Transverse colon (tissue), 4 donors: Measurements from ENCODE around the gene C1QL1. TPM values are rescaled to one million over a fixed set of nuclear protein-coding genes. Genes with fewer than 3 reads are reported as not detected.

ENCODE experiments used
- DNase-seq: peaks from one replicate; pipeline ENCODE4 v3.0.0-alpha.2; 2019
- H3K27ac ChIP-seq, 4 donors: fragments of 200-600 bp; sonication (generic); 2 replicates each; pipeline ENCODE4 v1.5.1; 2016 to 2018; ENCODE audit warnings: inconsistent platforms in 4 of 4
- H3K27me3 ChIP-seq: fragments of 200-600 bp; sonication (generic); 2 replicates; pipeline ENCODE4 v1.5.1; 2017; ENCODE audit warnings: inconsistent platforms
- H3K36me3 ChIP-seq, 4 donors: fragments of 200-600 bp; sonication (generic); 2 replicates each; pipeline ENCODE4 v1.5.1; 2017 to 2019; ENCODE audit warnings: inconsistent platforms in 4 of 4
- H3K4me1 ChIP-seq, 4 donors: fragments of 200-600 bp; sonication (generic); 2 replicates each; pipeline ENCODE4 v1.5.1; 2017 to 2020; ENCODE audit warnings: inconsistent platforms in 4 of 4
- H3K4me3 ChIP-seq, 4 donors: fragments of 200-600 bp; sonication (generic); 1 replicate in 1 of 4; 2 replicates in 3 of 4; pipeline versions ENCODE4 v1.5.1 to v1.6.1; 2017 to 2019; ENCODE audit warnings: inconsistent platforms in 4 of 4
- H3K9me3 ChIP-seq, 2 donors: fragments of 200-600 bp; sonication (generic); 2 replicates each; pipeline ENCODE4 v1.5.1; 2017 to 2019; ENCODE audit warnings: inconsistent platforms in 2 of 2
- CTCF ChIP-seq, 5 experiments: fragments of 200-600 bp in 3 of 5; fragments of 450-650 bp in 2 of 5; sonication (generic) in 3 of 5; IDR thresholded peaks; 1 replicate in 2 of 5; 2 replicates in 3 of 5; pipeline ENCODE4 v1.5.1; 2016 to 2017; ENCODE audit warnings: antibody characterized with exemption in 5 of 5, inconsistent platforms in 3 of 5, mild to moderate bottlenecking in 2 of 5, moderate library complexity in 1 of 5
- EP300 ChIP-seq: sonication (generic); formaldehyde crosslinking; IDR thresholded peaks from one replicate; pipeline ENCODE4 v1.6.1; 2017; ENCODE audit warnings: antibody characterized with exemption, low read depth
- POLR2A ChIP-seq: fragments of 450-650 bp; IDR thresholded peaks from one replicate; pipeline ENCODE4 v1.6.1; 2016; ENCODE audit warnings: antibody characterized with exemption, mild to moderate bottlenecking, moderate library complexity
- POLR2AphosphoS5 ChIP-seq, 3 donors: sonication (generic); formaldehyde crosslinking; IDR thresholded peaks; one replicate each; pipeline ENCODE4 v1.6.1; 2016; ENCODE audit warnings: antibody characterized with exemption in 3 of 3
- WGBS, 2 donors: methylation state at CpG; one replicate each; pipeline ENCODE4 v1.1.5; 2018; ENCODE audit warnings: low coverage in 1 of 2; 5-methylcytosine and 5-hydroxymethylcytosine counted together
- in situ Hi-C, 4 donors: fragments of 200-750 bp; cut with MboI; loops; one replicate each; pipeline versions ENCODE4 v1.15.0 to v1.15.1; 2017; ENCODE audit warnings: low sequenced_read_pairs in 3 of 4, low pct_ligation_motif_present in 1 of 4, low pct_unique_long_range_greater_than_20kb in 1 of 4
- intact Hi-C: fragments of 100-400 bp; cut with DNase I; formaldehyde crosslinking; loops from one replicate; pipeline ENCODE4 v1.15.1; 2023; ENCODE audit warnings: low total_unique reads
- total RNA-seq, 4 donors: library from RNA; depleted of rRNA; stranded (reverse); fragments of >200 nt; gene quantifications; one replicate each; pipeline ENCODE4 v1.1.0, GENCODE V29; 2016

C1QL1 gene
- total RNA-seq, 4 donors from 2014 or later: 0.55 to 6.8 (median 1.1) TPM; not detected in 1

GRCh38 chr17:44976206-44976605 is 8.1 kb upstream of the C1QL1 start:
- Histone ChIP-seq H3K27ac (peak overlapping the region in 1 of 4 donors; percentile 87), H3K4me1 (peaks cover 18 to 40% (median 20%) of the 10 kb centered on the region in 4 donors), H3K27me3 (peaks cover 51% of the 10 kb centered on the region), H3K4me3 (no peak overlapping the region), H3K9me3 (no peaks in the 10 kb centered on the region), H3K36me3 (no peaks in the 10 kb centered on the region)
- intact Hi-C loops: no loop called here
- in situ Hi-C loops: no loop called here
- TF ChIP-seq EP300 (no peak), CTCF (IDR thresholded peaks at IDR 0.05) (no peak), POLR2A (no peak), POLR2AphosphoS5 (IDR thresholded peaks at IDR 0.05) (no peak)
- no peak for DNase-seq
- 40% methylated on average over 10 of the region's 13 CpGs; no CpG with 5 or more reads in 1 of the 2 donors for WGBS, 2 donors

- H3K9me3 ChIP-seq: no peaks in the 10 kb centered on the region
- H3K36me3 ChIP-seq: no peaks in the 10 kb centered on the region
- intact Hi-C loops: no loop called here
- H3K4me3 ChIP-seq: no peak overlapping the region
- peaks cover 13 to 35% (median 21%) of the 10 kb centered on the region in 4 donors for H3K4me1 ChIP-seq
- in situ Hi-C loops: no loop called here
- peaks cover 70% of the 10 kb centered on the region for H3K27me3 ChIP-seq
- WGBS, 2 donors: 89% methylated on average over 6 of the region's 6 CpGs; no CpG with 5 or more reads in 1 of the 2 donors
- no peak for DNase-seq
- TF ChIP-seq EP300 (no peak), POLR2AphosphoS5 (IDR thresholded peaks at IDR 0.05) (no peak), CTCF (IDR thresholded peaks at IDR 0.05) (no peak), POLR2A (no peak)
- no peak overlapping the region for H3K27ac ChIP-seq
These were observed 4.8 kb upstream of the C1QL1 start for GRCh38 chr17:44972953-44973352.

DNA sequence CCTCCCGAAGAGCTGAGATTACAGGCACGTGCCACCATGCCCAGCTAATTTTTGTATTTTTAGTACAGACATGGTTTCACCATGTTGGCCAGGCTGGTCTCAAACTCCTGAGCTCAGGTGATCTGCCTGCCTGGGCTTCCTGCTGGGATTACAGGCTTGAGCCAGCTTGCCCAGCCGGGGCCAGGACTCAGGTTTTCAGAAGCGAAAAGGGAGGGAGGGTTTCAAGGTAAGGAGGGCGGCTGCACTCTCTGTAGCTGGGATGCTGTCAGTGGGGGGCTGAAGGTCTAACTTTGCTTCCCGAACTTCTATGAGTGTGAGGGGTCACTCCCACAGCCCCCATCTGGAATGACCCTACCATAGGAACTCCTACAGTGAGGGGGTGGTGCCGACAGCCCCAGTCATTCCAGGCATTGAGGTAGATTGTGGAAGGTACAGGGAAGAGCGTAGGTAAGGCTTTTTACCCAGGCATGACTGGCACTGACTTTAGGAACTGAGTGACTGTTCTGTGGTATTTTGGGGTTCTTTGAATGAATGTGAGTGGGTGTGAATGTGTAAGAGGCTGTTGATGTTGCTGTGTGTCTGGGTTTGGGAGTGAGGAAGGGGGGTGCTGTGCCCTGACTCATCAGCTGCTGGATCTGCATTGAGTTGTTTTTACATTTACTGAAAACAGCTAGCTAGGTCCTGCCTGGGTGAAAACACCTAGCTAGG is 3.8 kb upstream of the C1QL1 start:
- in situ Hi-C loops (no loop called here), intact Hi-C loops (no loop called here)
- Histone ChIP-seq H3K9me3 (no peaks in the 10 kb centered on the region), H3K4me3 (no peak overlapping the region), H3K4me1 (peaks cover 10 to 35% (median 25%) of the 10 kb centered on the region in 4 donors), H3K27ac (no peak overlapping the region), H3K27me3 (peaks cover 76% of the 10 kb centered on the region), H3K36me3 (no peaks in the 10 kb centered on the region)
- DNase-seq: no peak
- 71 to 85% methylated on average over 2 to 8 of the region's 8 CpGs for WGBS, 2 donors
- TF ChIP-seq CTCF (IDR thresholded peaks at IDR 0.05) (no peak), POLR2AphosphoS5 (IDR thresholded peaks at IDR 0.05) (no peak)

GRCh38 chr17:44970136-44970741 is 2.1 kb upstream of the C1QL1 start:
- Histone ChIP-seq H3K4me3 (peak overlapping the region; percentile 4 to 47 (median 36)), H3K9me3 (no peaks in the 10 kb centered on the region), H3K4me1 (peaks cover 11 to 34% (median 26%) of the 10 kb centered on the region in 4 donors), H3K27ac (peak overlapping the region; percentile 61 to 87 (median 71)), H3K36me3 (no peaks in the 10 kb centered on the region), H3K27me3 (peaks cover 81% of the 10 kb centered on the region)
- peak; percentile 39 for DNase-seq
- 2% methylated on average over 38 of the region's 55 CpGs; no CpG with 5 or more reads in 1 of the 2 donors for WGBS, 2 donors
- in situ Hi-C loops (no loop called here), intact Hi-C loops (no loop called here)
- TF ChIP-seq CTCF (IDR thresholded peaks at IDR 0.05) (no peak), POLR2AphosphoS5 (IDR thresholded peaks at IDR 0.05) (no peak), EP300 (no peak), POLR2A (no peak)
